ENCODE measurements around the gene CCDC92. TPM values are rescaled to one million over a fixed set of nuclear protein-coding genes. Genes with fewer than 3 reads are reported as not detected.

CCDC92 gene
- total RNA-seq, 2 donors from 2014 or later: 9.6 to 19.5 TPM

DNA sequence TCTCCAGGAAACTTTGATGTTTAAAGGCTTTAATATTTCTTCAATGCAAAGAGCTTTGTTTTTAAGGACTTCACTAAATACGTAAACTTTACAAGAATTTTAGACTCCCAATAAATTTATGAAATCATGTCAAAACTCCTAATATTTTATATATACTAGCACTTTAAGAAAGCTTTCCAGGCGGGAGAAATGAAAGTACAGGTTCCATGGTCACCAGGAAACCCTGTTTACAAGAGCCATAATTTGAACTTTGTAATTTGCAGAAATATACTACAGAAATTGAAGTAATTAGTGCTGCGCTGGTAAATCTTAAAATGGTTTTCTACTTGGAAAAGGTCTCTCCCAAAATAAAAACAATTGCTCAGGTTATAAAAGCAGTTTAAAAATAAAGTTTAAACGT is 8.8 kb downstream of the CCDC92 start:
- Histone ChIP-seq H3K4me1 (no peaks in the 10 kb centered on the region), H3K27me3 (no peaks in the 10 kb centered on the region), H3K4me3 (no peak overlapping the region), H3K36me3 (no peaks in the 10 kb centered on the region), H3K9ac (ENCODE audit: low read depth in 2 of 2, low read length in 2 of 2) (peak overlapping the region in 1 of 2 donors; percentile 7), H3K9me3 (no peaks in the 10 kb centered on the region), H3K27ac (no peak overlapping the region)
- DNase-seq: no peak
- TF ChIP-seq, protein P1, sequence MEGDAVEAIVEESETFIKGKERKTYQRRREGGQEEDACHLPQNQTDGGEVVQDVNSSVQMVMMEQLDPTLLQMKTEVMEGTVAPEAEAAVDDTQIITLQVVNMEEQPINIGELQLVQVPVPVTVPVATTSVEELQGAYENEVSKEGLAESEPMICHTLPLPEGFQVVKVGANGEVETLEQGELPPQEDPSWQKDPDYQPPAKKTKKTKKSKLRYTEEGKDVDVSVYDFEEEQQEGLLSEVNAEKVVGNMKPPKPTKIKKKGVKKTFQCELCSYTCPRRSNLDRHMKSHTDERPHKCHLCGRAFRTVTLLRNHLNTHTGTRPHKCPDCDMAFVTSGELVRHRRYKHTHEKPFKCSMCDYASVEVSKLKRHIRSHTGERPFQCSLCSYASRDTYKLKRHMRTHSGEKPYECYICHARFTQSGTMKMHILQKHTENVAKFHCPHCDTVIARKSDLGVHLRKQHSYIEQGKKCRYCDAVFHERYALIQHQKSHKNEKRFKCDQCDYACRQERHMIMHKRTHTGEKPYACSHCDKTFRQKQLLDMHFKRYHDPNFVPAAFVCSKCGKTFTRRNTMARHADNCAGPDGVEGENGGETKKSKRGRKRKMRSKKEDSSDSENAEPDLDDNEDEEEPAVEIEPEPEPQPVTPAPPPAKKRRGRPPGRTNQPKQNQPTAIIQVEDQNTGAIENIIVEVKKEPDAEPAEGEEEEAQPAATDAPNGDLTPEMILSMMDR (IDR thresholded peaks at IDR 0.05): no peak
- intact Hi-C loops (cut with DNase I): no loop called here

DNA sequence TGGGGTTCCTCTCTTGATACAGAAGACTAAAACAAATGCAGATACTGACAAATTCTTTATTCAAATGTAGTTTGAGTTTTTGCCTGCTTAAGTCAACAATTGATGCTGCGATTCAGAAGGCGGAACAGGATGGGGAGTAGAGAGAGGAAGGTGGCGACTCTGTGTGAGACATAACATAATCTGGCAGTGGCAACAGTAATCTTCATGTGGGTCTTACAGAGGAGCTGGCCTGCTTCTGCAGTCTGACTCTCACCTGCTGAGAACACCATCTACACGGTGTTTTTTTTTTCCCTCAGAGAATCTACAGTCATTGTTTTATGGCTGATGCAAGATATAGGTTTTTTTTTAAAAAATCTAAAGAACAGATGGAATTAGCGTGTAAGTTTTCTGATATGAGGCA is 10.1 kb downstream of the CCDC92 start:
- TF ChIP-seq, protein P1 (IDR thresholded peaks at IDR 0.05): no peak
- H3K27ac ChIP-seq: no peak overlapping the region
- H3K27me3 ChIP-seq: no peaks in the 10 kb centered on the region
- no peak overlapping the region for H3K4me3 ChIP-seq
- H3K36me3 ChIP-seq: no peaks in the 10 kb centered on the region
- no peak for DNase-seq
- intact Hi-C loops (cut with DNase I): no loop called here
- H3K4me1 ChIP-seq: no peaks in the 10 kb centered on the region
- no peaks in the 10 kb centered on the region for H3K9me3 ChIP-seq
- H3K9ac ChIP-seq (ENCODE audit: low read depth in 2 of 2, low read length in 2 of 2): no peak overlapping the region

DNA sequence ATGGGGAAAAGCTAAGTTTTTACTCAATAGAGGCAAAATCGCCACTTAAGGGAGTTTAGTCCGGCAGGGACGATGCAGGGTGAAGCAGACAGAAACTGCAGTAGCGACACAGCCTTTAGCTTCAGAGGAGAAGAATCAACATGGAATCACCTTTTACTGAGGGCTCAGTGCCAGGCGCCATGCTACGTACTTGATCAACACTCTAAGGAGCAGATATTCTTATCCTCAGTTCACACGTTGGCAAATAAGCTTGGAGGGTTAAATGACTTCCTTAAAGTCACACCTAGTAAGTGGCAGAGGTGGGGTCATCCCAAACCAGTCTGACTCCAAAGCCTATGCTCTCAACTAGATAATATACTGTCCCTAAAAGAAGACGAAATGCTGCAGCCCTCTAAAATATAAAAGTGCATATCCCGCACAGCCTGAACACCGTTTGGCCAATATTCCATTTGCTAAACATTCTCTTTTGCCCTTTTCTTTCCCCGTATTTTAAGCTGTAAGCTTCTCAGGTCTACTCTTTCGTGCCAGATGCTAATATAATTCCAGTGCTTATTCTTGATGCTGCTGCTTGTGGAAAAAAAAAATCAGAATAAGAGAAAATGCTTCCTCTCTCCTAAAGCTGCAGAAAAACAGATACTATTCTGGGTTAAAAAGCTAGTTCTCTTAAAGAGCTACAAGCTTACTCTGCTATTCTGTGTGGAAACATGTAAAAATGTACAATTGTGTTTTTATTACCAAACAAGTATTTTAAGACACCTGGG is 10.9 kb downstream of the CCDC92 start:
- H3K36me3 ChIP-seq: no peaks in the 10 kb centered on the region

DNA sequence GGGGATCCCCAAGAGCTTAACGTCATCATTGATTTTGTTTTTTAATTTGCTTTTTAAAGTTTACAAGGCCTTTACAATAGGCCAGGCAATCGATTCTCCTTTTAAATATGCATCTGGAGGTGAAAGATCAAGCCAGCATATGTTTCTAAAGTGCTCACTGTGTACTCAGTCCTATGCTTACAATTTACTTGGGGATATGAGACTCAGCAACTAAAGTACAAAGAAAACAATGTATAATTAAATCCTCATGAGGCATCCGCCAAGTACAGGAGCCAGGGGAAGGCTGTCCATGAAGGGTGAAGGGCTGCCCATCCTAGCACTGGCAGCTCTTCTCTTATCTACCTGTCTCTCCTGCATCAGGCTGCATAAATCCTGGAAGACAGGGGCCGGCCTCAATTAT is 11.8 kb downstream of the CCDC92 start:
- H3K36me3 ChIP-seq: no peaks in the 10 kb centered on the region
- H3K4me3 ChIP-seq: no peak overlapping the region
- intact Hi-C loops (cut with DNase I): no loop called here
- H3K27me3 ChIP-seq: no peaks in the 10 kb centered on the region
- H3K27ac ChIP-seq: no peak overlapping the region
- H3K9ac ChIP-seq (ENCODE audit: low read depth in 2 of 2, low read length in 2 of 2): no peak overlapping the region
- DNase-seq: no peak
- no peaks in the 10 kb centered on the region for H3K4me1 ChIP-seq
- TF ChIP-seq, protein P1 (IDR thresholded peaks at IDR 0.05): no peak
- no peaks in the 10 kb centered on the region for H3K9me3 ChIP-seq

More for the DNA sequence above, 10.9 kb downstream of the CCDC92 start:
- TF ChIP-seq, protein P1 (IDR thresholded peaks at IDR 0.05): no peak
- Histone ChIP-seq H3K27ac (no peak overlapping the region), H3K4me3 (no peak overlapping the region), H3K4me1 (no peaks in the 10 kb centered on the region), H3K9ac (ENCODE audit: low read depth in 2 of 2, low read length in 2 of 2) (peak overlapping the region in 1 of 2 donors; percentile 43), H3K27me3 (no peaks in the 10 kb centered on the region), H3K9me3 (no peaks in the 10 kb centered on the region)
- intact Hi-C loops (cut with DNase I): no loop called here
- DNase-seq: peak; percentile 63

DNA sequence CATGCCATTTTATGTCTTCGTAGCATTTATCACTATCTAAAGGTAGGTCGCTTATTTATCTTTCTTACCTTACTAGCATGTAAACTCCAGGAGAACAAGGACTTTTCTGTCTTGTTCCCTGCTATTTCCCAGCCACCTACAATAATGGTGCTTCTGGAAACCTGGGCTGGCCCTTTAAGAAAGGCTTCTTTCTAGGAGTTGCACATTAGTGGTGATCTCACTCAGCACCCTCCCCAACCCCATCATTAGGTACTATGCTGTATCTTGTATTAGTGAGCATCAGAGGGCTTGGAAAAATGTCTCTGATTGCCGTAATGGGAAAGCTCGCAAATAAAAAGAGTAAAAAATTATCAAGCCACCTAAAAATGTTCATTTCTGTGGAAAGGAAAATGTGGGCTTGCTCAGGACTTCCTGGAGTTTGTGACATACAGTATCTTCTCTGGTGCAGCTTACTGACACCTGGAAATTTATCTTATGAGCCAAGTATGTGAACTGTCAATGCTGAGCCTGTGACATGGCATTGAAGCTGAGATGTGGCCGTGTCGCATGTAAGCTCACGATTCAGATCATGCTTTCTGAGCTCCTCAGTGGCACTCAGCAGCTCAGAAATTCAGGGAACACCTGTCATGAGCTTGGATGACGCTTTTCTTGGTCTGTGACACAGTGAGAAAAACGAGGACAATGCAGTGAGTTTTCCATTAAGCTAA is 12.4 kb downstream of the CCDC92 start:
- no peaks in the 10 kb centered on the region for H3K9me3 ChIP-seq

More for the DNA sequence above, 12.4 kb downstream of the CCDC92 start:
- H3K36me3 ChIP-seq: no peaks in the 10 kb centered on the region
- no peak overlapping the region for H3K27ac ChIP-seq
- no peak overlapping the region for H3K9ac ChIP-seq (ENCODE audit: low read depth in 2 of 2, low read length in 2 of 2)
- DNase-seq: no peak
- H3K4me3 ChIP-seq: no peak overlapping the region
- H3K4me1 ChIP-seq: no peaks in the 10 kb centered on the region
- TF ChIP-seq, protein P1 (IDR thresholded peaks at IDR 0.05): no peak
- intact Hi-C loops (cut with DNase I): no loop called here
- H3K27me3 ChIP-seq: no peaks in the 10 kb centered on the region
